Aorta (tissue), 5 donors: Measurements from ENCODE around the gene SPON2. TPM values are rescaled to one million over a fixed set of nuclear protein-coding genes. Genes with fewer than 3 reads are reported as not detected.

Experiments
- ATAC-seq: fragments of 200-7000 bp; cut with Tn5 transposase; one replicate; pipeline ENCODE4 v1.9.1; 2022; ENCODE audit warnings: moderate library complexity; ENCODE audit not compliant: low FRiP score
- DNase-seq, 2 donors: peaks; one replicate each; pipeline ENCODE4 v3.0.0-alpha.2; 2020
- H3K27ac ChIP-seq, 2 donors: one replicate each; pipeline ENCODE4 v1.5.1; 2013; ENCODE audit warnings: low read length in 2 of 2, mild to moderate bottlenecking in 2 of 2, moderate library complexity in 2 of 2, control low read depth in 1 of 2, inconsistent platforms in 1 of 2, low read depth in 1 of 2
- H3K27me3 ChIP-seq, 2 donors: one replicate each; pipeline ENCODE4 v1.6.1; 2013; ENCODE audit warnings: control low read depth in 1 of 2, low read length in 1 of 2, mild to moderate bottlenecking in 1 of 2, moderate library complexity in 1 of 2; ENCODE audit not compliant: insufficient read depth in 2 of 2, control insufficient read depth in 1 of 2
- H3K36me3 ChIP-seq, 2 donors: one replicate each; pipeline ENCODE4 v1.6.1; 2013; ENCODE audit warnings: control low read depth in 1 of 2, low read length in 1 of 2, mild to moderate bottlenecking in 1 of 2; ENCODE audit not compliant: insufficient read depth in 2 of 2, control insufficient read depth in 1 of 2
- H3K4me1 ChIP-seq, 2 donors: one replicate each; pipeline ENCODE4 v1.6.1; 2013; ENCODE audit warnings: low read length in 2 of 2, control low read depth in 1 of 2, mild to moderate bottlenecking in 1 of 2, moderate library complexity in 1 of 2; ENCODE audit not compliant: insufficient read depth in 2 of 2, control insufficient read depth in 1 of 2
- H3K4me3 ChIP-seq, 2 donors: one replicate each; pipeline ENCODE4 v1.5.1; 2013; ENCODE audit warnings: low read length in 2 of 2, control low read depth in 1 of 2, mild to moderate bottlenecking in 1 of 2
- H3K9me3 ChIP-seq: one replicate; pipeline ENCODE4 v1.6.1; 2013; ENCODE audit warnings: mild to moderate bottlenecking, low read length; ENCODE audit not compliant: control insufficient read depth
- WGBS, 2 donors: extraction: QIAGEN DNeasy Blood & Tissue Kit; methylation state at CpG; one replicate each; pipeline ENCODE4 v1.1.7; 2013; 5-methylcytosine and 5-hydroxymethylcytosine counted together
- intact Hi-C, 2 donors: fragments of 100-400 bp; cut with DNase I; formaldehyde crosslinking; loops; one replicate each; pipeline versions ENCODE4 v1.14.2 to v1.15.0; 2022
- polyA plus RNA-seq, 2 donors: library from polyadenylated mRNA; stranded (reverse); fragments of 200-250 nt; gene quantifications; one replicate each; pipeline ENCODE4 v1.2.3, GENCODE V29; 2013
- total RNA-seq, 2 donors: library from RNA; stranded (reverse); fragmentation: NEBNext Ultra II Directional; extraction: Animal tissue kit (Norgen Biotek cat#: 25700); gene quantifications; one replicate each; pipeline ENCODE4 v1.2.1, GENCODE V29; 2021
- donor health status: healthy with polysubstance abuse.
- donor health status: Bipolar disorder and iron deficiency.
- donor health status: DM: no; HTN: no; CAD: no.
- donor health status: DM: no; HTN: no; CAD: no.
- donor health status: DM: yes; HTN: yes; CAD: no.

SPON2 gene
- total and polyA plus RNA-seq, 4 donors, result 4.9 to 40.8 (median 5.5) TPM

DNA sequence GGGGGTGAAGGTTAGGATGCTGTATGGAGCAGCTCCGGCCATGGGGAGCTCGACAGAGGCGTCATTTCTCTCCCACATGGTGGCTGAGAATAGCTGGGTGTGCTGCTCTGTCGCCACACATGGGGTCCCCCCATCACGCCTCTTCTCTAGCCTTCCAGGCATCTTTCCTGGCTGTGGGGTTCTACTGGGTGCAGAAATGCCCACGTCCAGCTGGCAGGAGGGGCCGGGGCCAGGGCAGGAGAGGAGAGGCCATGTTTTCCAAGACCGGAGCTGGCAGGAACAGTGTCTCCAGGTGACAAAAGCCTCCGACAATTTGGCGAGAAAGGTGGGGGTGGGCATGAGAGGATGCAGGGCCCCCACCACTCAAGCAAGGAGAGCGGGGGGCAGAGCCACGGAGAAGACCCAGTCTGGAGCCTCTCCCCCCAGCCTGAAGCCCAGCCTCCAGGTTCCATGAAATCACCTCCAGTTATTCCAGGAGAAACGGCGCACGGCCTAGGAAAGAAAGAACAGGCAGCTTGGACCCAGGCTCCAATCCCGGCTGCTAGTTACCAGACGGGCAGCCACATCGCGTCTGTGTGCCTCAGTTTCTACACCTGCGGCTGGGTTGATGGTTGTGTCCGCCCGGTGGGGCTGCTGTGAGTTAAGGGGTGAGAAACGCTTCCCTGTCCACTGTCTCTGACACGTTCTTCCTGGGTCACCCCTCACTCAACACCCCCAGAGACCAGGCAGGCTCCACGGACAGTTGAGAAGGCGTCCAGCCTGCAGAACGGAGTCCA, 27.4 kb upstream of the SPON2 start:
- no peaks in the 10 kb centered on the region for H3K9me3 ChIP-seq
- intact Hi-C loops, result loop anchor here in 1 of 2 donors (10.0 kb wide), 1 partner anchor 45 kb away; the partner anchor contains the start of gene CTBP1
- DNase-seq (peak; percentile 35 to 51), ATAC-seq (no peak)
- no peak overlapping the region for H3K4me3 ChIP-seq
- WGBS, 2 donors, result 84% methylated on average over 27 of the region's 27 CpGs
- no peak overlapping the region for H3K27ac ChIP-seq
- no peaks in the 10 kb centered on the region for H3K4me1 ChIP-seq
- no peaks in the 10 kb centered on the region for H3K36me3 ChIP-seq
- H3K27me3 ChIP-seq, result no peaks in the 10 kb centered on the region

DNA sequence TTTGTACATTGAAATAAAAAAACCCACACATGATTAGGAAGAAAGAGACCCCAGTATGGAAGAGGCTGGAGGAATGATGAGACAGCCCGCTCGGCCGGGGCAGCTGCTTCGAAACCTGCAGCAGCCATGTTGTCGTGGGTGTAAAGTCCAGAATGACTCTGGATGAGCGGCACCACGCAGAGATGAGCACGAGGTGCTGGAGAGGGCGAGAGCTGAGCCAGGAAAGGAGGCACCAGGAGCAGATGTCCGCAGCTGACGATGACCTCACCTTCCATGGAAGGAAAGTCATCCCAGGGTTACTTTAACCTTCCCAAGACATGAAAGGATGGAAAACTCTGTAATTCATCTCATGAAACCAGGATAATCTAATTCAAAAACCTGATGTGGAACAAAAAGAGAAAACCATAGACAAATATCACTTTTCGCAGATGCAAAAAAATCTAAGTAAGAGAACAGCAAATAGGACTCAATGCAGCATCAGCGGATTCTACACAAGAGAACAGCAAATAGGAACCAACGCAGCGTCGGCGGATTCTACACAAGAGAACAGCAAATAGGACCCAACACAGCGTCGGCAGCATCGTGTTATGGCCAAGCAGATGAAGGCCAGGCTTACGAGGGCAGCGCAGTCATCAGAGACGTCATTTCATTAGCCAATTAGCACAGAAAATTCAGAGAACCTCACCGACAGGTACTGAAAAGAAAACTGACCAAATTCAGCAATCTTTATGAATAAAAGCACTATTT, 25.9 kb upstream of the SPON2 start:
- Histone ChIP-seq H3K4me1 (no peaks in the 10 kb centered on the region), H3K27me3 (no peaks in the 10 kb centered on the region), H3K36me3 (no peaks in the 10 kb centered on the region), H3K9me3 (no peaks in the 10 kb centered on the region), H3K4me3 (no peak overlapping the region), H3K27ac (no peak overlapping the region)
- WGBS, 2 donors, result 92 to 93% methylated on average over 24 of the region's 24 CpGs
- intact Hi-C loops, result loop anchor here in 1 of 2 donors (10.0 kb wide), 1 partner anchor 47 kb away; the partner anchor contains the start of gene CTBP1
- DNase-seq (peak in 1 of 2 donors; percentile 53), ATAC-seq (no peak)

DNA sequence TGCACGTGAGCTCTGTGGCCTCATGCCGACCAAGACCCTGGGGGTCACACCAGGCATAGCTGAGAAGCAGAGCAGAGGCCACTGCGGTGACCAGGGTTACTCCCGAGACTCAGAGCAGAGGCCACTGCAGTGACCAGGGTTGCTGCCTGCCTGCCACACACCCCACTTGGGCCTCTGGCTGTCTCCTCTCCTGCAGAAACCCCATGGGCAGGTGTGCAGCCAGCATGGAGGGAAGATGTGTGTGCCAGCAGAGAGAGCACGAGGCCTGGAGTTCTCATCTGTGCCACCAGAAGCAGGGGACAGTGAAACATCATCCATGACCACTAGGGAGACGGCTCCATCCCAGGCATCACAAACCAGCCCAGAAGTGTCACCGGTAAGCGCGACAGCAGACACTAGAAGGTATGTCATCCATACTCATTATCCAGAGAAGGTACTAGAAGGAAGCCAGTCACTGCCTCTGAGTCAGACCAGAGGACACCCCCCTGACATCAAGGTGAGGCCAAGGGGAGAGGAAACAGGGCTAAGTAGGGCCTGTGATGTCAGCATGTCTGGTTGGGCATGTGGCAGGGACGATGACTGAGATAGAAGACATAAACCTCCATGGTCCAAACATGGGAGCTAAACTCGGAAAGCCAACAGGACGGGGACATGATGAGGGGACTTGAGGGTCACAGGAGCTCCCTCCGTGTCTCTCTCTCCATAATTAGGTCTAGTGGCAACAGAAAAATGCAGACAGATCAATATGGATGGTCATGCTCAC, 24.2 kb upstream of the SPON2 start:
- H3K4me1 ChIP-seq, result no peaks in the 10 kb centered on the region
- 93 to 94% methylated on average over 13 of the region's 13 CpGs for WGBS, 2 donors
- H3K4me3 ChIP-seq, result no peak overlapping the region
- ATAC-seq (no peak), DNase-seq (peak in 1 of 2 donors; percentile 67)
- intact Hi-C loops, result loop anchor here in 1 of 2 donors (10.0 kb wide), 1 partner anchor 48 kb away; the partner anchor contains the start of gene CTBP1
- H3K27ac ChIP-seq, result no peak overlapping the region
- H3K36me3 ChIP-seq, result no peaks in the 10 kb centered on the region
- H3K9me3 ChIP-seq, result no peaks in the 10 kb centered on the region
- H3K27me3 ChIP-seq, result no peaks in the 10 kb centered on the region

DNA sequence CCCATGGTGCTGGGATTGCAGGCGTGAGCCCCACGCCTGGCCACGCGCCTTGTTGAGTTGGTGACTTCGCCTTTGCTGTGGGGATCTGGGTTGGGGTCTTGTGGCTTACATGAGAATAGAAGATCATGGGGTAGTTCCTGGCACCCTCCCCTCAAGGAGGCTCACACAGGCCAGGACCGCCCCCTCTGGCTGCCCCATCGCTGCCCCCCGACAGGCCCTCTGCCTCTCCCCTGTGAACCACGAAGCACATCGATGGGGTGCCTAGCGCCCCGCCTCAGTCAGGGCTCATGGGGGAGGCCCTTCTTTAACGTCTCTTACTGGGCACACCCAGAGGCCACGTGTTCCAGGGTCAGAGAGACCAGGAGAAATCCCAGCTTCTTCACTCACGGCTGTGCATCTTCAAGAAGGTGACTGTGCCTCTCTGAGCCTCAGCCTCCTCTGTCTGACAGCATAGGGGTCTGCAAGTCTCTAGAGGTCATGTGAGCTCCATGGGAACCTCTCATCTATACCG, 23.6 kb upstream of the SPON2 start:
- DNase-seq (peak in 1 of 2 donors; percentile 43), ATAC-seq (no peak)
- no peaks in the 10 kb centered on the region for H3K36me3 ChIP-seq
- H3K9me3 ChIP-seq, result no peaks in the 10 kb centered on the region
- H3K4me1 ChIP-seq, result no peaks in the 10 kb centered on the region
- WGBS, 2 donors, result 93 to 94% methylated on average over 16 of the region's 16 CpGs
- H3K4me3 ChIP-seq, result no peak overlapping the region
- intact Hi-C loops, result loop anchor here in 1 of 2 donors (10.0 kb wide), 1 partner anchor 49 kb away; the partner anchor contains the start of gene CTBP1
- no peak overlapping the region for H3K27ac ChIP-seq
- H3K27me3 ChIP-seq, result no peaks in the 10 kb centered on the region

DNA sequence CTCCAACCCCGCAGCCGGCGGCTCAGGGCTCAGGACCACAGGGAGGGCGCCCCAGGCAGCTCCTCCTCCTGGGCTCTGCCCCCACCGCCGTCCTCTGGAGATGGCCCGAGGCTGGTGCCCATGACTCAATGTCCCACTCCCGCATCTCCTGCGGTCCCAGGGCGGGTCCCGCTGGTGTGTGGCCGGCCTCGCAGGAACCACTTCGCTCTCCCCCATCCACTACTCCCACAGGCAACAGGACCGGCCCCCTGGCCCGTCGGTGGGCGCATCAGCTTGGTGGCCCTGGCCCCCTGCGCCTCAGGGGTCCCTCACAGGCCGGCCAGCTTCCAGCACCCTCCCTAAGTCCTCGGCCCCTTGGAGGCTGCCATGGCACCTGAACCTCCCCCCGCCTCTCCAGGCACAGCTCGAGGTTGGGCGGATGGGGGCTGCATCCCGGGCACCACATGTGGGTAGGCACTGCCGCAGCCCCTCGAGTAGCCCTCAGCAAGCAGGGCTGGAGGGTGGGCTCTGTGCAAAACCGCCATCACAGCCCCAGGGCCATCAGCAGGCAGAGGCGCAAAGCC, 22.8 kb upstream of the SPON2 start:
- 80 to 92% methylated on average over 25 to 29 of the region's 29 CpGs for WGBS, 2 donors
- Histone ChIP-seq H3K27ac (no peak overlapping the region), H3K9me3 (no peaks in the 10 kb centered on the region), H3K27me3 (no peaks in the 10 kb centered on the region), H3K4me3 (no peak overlapping the region), H3K36me3 (no peaks in the 10 kb centered on the region), H3K4me1 (no peaks in the 10 kb centered on the region)
- ATAC-seq (no peak), DNase-seq (peak; percentile 53 to 70)
- intact Hi-C loops, result loop anchor here in 1 of 2 donors (10.0 kb wide), 1 partner anchor 50 kb away; the partner anchor contains the start of gene CTBP1

DNA sequence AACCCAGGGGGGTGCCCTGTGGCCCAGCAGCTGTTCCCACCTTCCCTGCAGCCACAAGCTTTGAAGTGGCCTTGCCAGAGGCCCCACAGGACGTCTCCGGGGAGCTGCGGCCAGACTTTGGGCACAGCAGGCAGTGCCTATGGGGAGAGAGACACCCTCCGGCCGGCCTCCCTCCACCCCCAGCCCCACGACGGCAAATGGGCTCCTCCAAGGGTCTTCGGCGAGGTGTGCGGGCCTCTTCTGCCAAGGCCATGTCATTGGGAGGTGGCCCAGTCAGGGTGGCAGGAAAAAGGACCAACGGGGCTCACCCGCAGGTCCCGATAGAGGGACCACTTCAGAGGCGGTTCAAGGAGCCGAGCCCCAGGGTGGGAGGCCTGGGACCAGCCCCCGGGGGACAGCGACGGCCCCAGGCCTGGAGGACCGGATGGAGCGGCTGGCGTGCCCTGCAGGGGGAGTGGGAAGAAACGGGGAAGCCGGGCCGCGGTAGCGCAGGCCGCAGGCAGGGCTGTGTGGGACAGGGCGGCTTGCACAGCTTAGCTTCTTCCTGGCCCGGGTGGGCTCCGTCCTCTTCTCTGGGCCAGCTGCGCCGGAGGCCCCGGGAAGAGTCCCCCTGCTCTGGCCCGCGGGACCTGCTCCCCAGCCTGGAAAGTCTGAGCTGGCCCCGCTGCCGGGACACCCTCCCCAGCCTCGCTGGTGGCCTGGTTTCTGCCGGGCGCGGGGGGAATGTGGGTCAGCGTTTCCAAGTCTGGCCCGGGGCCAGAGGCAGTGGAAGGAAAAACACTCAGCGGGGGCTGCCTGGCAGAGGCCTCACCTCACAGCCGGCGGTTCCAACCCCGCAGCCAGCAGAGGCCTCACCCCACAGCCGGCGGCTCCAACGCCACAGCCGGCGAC, 21.9 kb upstream of the SPON2 start:
- Histone ChIP-seq H3K27me3 (no peaks in the 10 kb centered on the region), H3K36me3 (no peaks in the 10 kb centered on the region), H3K27ac (peak overlapping the region in 1 of 2 donors; percentile 66), H3K9me3 (no peaks in the 10 kb centered on the region), H3K4me1 (no peaks in the 10 kb centered on the region), H3K4me3 (no peak overlapping the region)
- intact Hi-C loops, result loop anchor here in 1 of 2 donors (10.0 kb wide), 1 partner anchor 51 kb away; the partner anchor contains the start of gene CTBP1
- ATAC-seq, result peak; percentile 63
- DNase-seq, result peak; percentile 83 to 94
- 13 to 17% methylated on average over 50 to 52 of the region's 52 CpGs for WGBS, 2 donors

DNA sequence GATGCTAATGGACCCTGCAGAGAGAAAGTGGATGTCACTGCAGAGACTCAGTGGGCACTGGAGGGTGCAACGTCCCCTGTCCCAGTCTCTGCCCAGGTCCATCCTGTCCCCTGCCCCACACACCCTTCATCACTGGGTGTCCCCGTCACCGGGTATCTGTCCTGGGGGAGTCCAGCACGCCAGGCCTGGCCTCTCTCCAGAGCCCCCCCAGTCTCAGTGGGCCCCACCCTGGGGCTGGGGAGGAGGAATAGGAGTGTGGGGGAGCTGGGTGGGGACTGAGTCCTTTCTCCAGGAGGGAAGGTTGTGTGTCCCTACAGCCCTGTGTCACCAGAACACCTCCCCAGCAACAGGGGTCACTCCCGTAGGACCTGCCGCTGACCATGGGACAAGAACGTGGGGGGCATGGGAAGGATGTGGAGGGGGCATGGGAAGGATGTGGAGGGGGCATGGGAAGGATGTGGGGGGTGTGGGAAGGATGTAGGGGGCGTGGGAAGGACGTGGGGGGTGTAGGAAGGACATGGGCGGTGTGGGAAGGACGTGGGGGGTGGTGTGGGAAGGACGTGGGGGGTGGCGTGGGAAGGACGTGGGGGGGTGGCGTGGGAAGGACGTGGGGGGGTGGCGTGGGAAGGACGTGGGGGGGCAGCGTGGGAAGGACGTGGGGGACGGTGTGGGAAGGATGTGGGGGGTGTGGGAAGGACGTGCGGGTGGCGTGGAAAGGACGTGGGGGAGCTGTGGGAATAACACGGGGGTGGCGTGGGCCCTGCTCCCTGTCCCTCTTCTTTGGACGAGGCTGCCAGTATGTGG, 21.0 kb upstream of the SPON2 start:
- intact Hi-C loops, result loop anchor here (2.0 to 10.0 kb wide), 2 partner anchors 27 to 51 kb away; partner anchors contain the start of gene CTBP1 (in 1 of the 2)
- H3K9me3 ChIP-seq, result no peaks in the 10 kb centered on the region
- peak in 1 of 2 donors; percentile 42 for DNase-seq
- no peaks in the 10 kb centered on the region for H3K27me3 ChIP-seq
- ATAC-seq, result no peak
- H3K4me3 ChIP-seq, result no peak overlapping the region
- peak overlapping the region in 1 of 2 donors; percentile 66 for H3K27ac ChIP-seq
- 32 to 41% methylated on average over 26 to 28 of the region's 28 CpGs for WGBS, 2 donors
- H3K36me3 ChIP-seq, result no peaks in the 10 kb centered on the region
- no peaks in the 10 kb centered on the region for H3K4me1 ChIP-seq
